Skeletal muscle satellite cell (primary cell): ENCODE measurements around the gene TRIM42.

ENCODE experiments used
- H3K27me3 ChIP-seq: 2 replicates; pipeline ENCODE4 v1.7.0; 2013; ENCODE audit warnings: low read length; ENCODE audit not compliant: control insufficient read depth, insufficient read depth
- H3K36me3 ChIP-seq: 2 replicates; pipeline ENCODE4 v1.7.0; 2013; ENCODE audit warnings: mild to moderate bottlenecking, control low read depth, low read length; ENCODE audit not compliant: insufficient read depth
- H3K4me1 ChIP-seq: 2 replicates; pipeline ENCODE4 v1.7.0; 2013; ENCODE audit warnings: low read length; ENCODE audit not compliant: control insufficient read depth, insufficient read depth
- H3K4me2 ChIP-seq: 2 replicates; pipeline ENCODE4 v1.7.0; 2013; ENCODE audit warnings: mild to moderate bottlenecking, low read length
- H3K4me3 ChIP-seq: 2 replicates; pipeline ENCODE4 v1.7.0; 2013; ENCODE audit warnings: low read length
- H3K9ac ChIP-seq: 2 replicates; pipeline ENCODE4 v1.7.0; 2013; ENCODE audit warnings: mild to moderate bottlenecking, low read depth, low read length, moderate library complexity
- H3K9me3 ChIP-seq: replicated peaks from 2 replicates; pipeline ENCODE4 v1.7.0; 2013; ENCODE audit warnings: mild to moderate bottlenecking, control low read depth, low read length

Gene TRIM42

GRCh38 chr3:140731440-140732119 is 53.7 kb downstream of the TRIM42 start:
- no peaks in the 10 kb centered on the region for H3K4me1 ChIP-seq
- H3K36me3 ChIP-seq = no peaks in the 10 kb centered on the region
- no peak overlapping the region for H3K9ac ChIP-seq
- no peaks in the 10 kb centered on the region for H3K27me3 ChIP-seq
- H3K9me3 ChIP-seq = no peaks in the 10 kb centered on the region
- no peak overlapping the region for H3K4me3 ChIP-seq
- no peak overlapping the region for H3K4me2 ChIP-seq

GRCh38 chr3:140733623-140734022 is 55.8 kb downstream of the TRIM42 start:
- no peaks in the 10 kb centered on the region for H3K4me1 ChIP-seq
- no peaks in the 10 kb centered on the region for H3K9me3 ChIP-seq
- no peaks in the 10 kb centered on the region for H3K36me3 ChIP-seq
- H3K9ac ChIP-seq = no peak overlapping the region
- H3K27me3 ChIP-seq = no peaks in the 10 kb centered on the region
- H3K4me3 ChIP-seq = no peak overlapping the region
- no peak overlapping the region for H3K4me2 ChIP-seq

- H3K36me3 ChIP-seq = no peaks in the 10 kb centered on the region
- no peak overlapping the region for H3K9ac ChIP-seq
- no peaks in the 10 kb centered on the region for H3K4me1 ChIP-seq
Measured at GRCh38 chr3:140736863-140737460, 59.1 kb downstream of the TRIM42 start.

GRCh38 chr3:140742116-140742515 is 64.3 kb downstream of the TRIM42 start:
- Histone ChIP-seq H3K9me3 (no peaks in the 10 kb centered on the region), H3K4me3 (no peak overlapping the region), H3K4me1 (no peaks in the 10 kb centered on the region), H3K27me3 (no peaks in the 10 kb centered on the region), H3K9ac (no peak overlapping the region), H3K36me3 (no peaks in the 10 kb centered on the region), H3K4me2 (no peak overlapping the region)

More at GRCh38 chr3:140736863-140737460, 59.1 kb downstream of the TRIM42 start:
- Histone ChIP-seq H3K27me3 (no peaks in the 10 kb centered on the region), H3K4me3 (no peak overlapping the region), H3K4me2 (no peak overlapping the region), H3K9me3 (no peaks in the 10 kb centered on the region)

- Histone ChIP-seq H3K4me3 (no peak overlapping the region), H3K27me3 (peaks cover 16% of the 10 kb centered on the region), H3K9ac (no peak overlapping the region), H3K4me2 (no peak overlapping the region), H3K9me3 (no peaks in the 10 kb centered on the region), H3K36me3 (no peaks in the 10 kb centered on the region), H3K4me1 (no peaks in the 10 kb centered on the region)
Measured at GRCh38 chr3:140748171-140748570, 70.3 kb downstream of the TRIM42 start.

- Histone ChIP-seq H3K4me3 (no peak overlapping the region), H3K4me1 (no peaks in the 10 kb centered on the region), H3K36me3 (no peaks in the 10 kb centered on the region), H3K4me2 (no peak overlapping the region), H3K9ac (no peak overlapping the region), H3K9me3 (no peaks in the 10 kb centered on the region), H3K27me3 (peaks cover 16% of the 10 kb centered on the region)
Measured at GRCh38 chr3:140748903-140749302, 71.0 kb downstream of the TRIM42 start.
